Keratinocyte (primary cell): ENCODE results near the gene ADAMTS6.

Experiments
- CTCF ChIP-seq, 3 experiments: IDR thresholded peaks in 1 of 3; conservative IDR thresholded peaks in 1 of 3; optimal IDR thresholded peaks in 1 of 3; 2 replicates in 2 of 3; 3 replicates in 1 of 3; pipeline versions ENCODE3 to v1.5.1; 2011; ENCODE audit warnings: low read length in 3 of 3, mild to moderate bottlenecking in 3 of 3, moderate library complexity in 2 of 3, control low read depth in 1 of 3, inconsistent platforms in 1 of 3; ENCODE audit not compliant: insufficient read depth in 2 of 3; ENCODE audit errors: extremely low read depth in 1 of 3
- EZH2 ChIP-seq: IDR thresholded peaks from one replicate; pipeline ENCODE4 v1.6.1; 2012; ENCODE audit warnings: inconsistent platforms, mild to moderate bottlenecking, low read length, moderate library complexity

- TF ChIP-seq CTCF (optimal IDR thresholded peaks at IDR 0.05 in 1 of 3, IDR thresholded peaks at IDR 0.05 in 1 of 3, conservative IDR thresholded peaks at IDR 0.05 in 1 of 3; ENCODE audit: extremely low read depth in 1 of 3, insufficient read depth in 2 of 3, low read length in 3 of 3) (no peak), EZH2 (no peak)
Measured at GRCh38 chr5:65229841-65230240, 251.9 kb downstream of the ADAMTS6 start.
